WTC11 (cell line): ENCODE data around the gene FAM161B. TPM values are rescaled to one million over a fixed set of nuclear protein-coding genes. Genes with fewer than 3 reads are reported as not detected.

Source experiments
- ATAC-seq: fragments of 200-7000 bp; cut with Tn5 transposase; 2 replicates; pipeline ENCODE4 v1.10.0; 2021; ENCODE audit warnings: mild to moderate bottlenecking, moderate library complexity
- CTCF ChIA-PET: fragments of 300-600 bp; sonication (Branson Sonifier 250); formaldehyde crosslinking; loops from one replicate; lab custom pipeline; 2021; ENCODE audit warnings: antibody characterized with exemption; lab: Charles Lee
- POLR2A ChIA-PET: fragments of 350-600 bp; sonication (Branson Sonifier 250); formaldehyde crosslinking; loops from one replicate; lab custom pipeline; 2021; ENCODE audit warnings: antibody characterized with exemption; lab: Charles Lee
- DNase-seq: peaks from one replicate; pipeline ENCODE4 v3.0.0; 2021; ENCODE audit warnings: low spot score
- H3K27ac Mint-ChIP-seq: 2 replicates; pipeline ENCODE4 v1.8.0; 2021; ENCODE audit warnings: mixed read lengths
- H3K27me3 Mint-ChIP-seq: 2 replicates; pipeline ENCODE4 v1.8.0; 2021; ENCODE audit warnings: low read depth, mild to moderate bottlenecking, moderate library complexity, mixed read lengths
- H3K36me3 Mint-ChIP-seq: 2 replicates; pipeline ENCODE4 v1.8.0; 2021; ENCODE audit warnings: mixed read lengths
- H3K4me1 Mint-ChIP-seq: 2 replicates; pipeline ENCODE4 v1.8.0; 2022; ENCODE audit warnings: mixed read lengths
- H3K4me3 Mint-ChIP-seq: 2 replicates; pipeline ENCODE4 v1.8.0; 2021; ENCODE audit warnings: mild to moderate bottlenecking, moderate library complexity, mixed read lengths
- H3K9me3 Mint-ChIP-seq: 2 replicates; pipeline ENCODE4 v1.8.0; 2021; ENCODE audit warnings: mixed read lengths
- GABPB1 ChIP-seq: sonication (generic); formaldehyde crosslinking; IDR thresholded peaks from 2 replicates; pipeline ENCODE4 v1.8.1; 2023; ENCODE audit warnings: mild to moderate bottlenecking, missing genetic modification reagents
- IRF2 ChIP-seq: sonication (generic); formaldehyde crosslinking; IDR thresholded peaks from 2 replicates; pipeline ENCODE4 v1.8.0; 2022; ENCODE audit warnings: low read depth, missing genetic modification reagents, borderline replicate concordance
- JUN ChIP-seq: sonication (generic); formaldehyde crosslinking; IDR thresholded peaks from 2 replicates; pipeline ENCODE4 v1.8.0; 2023; ENCODE audit warnings: mild to moderate bottlenecking, missing genetic modification reagents
- NR2C2 ChIP-seq: sonication (generic); formaldehyde crosslinking; IDR thresholded peaks from 2 replicates; pipeline ENCODE4 v1.8.0; 2022; ENCODE audit warnings: mild to moderate bottlenecking, missing genetic modification reagents
- NR3C1 ChIP-seq: sonication (generic); formaldehyde crosslinking; conservative IDR thresholded peaks from 2 replicates; pipeline ENCODE4 v1.8.1; 2023; ENCODE audit warnings: low read depth, mild to moderate bottlenecking, missing genetic modification reagents
- RORB ChIP-seq: fragments of 250-450 bp; sonication (Bioruptor Pico); IDR thresholded peaks from 2 replicates; pipeline ENCODE4 v1.9.0; 2021; ENCODE audit warnings: mild to moderate bottlenecking
- SMAD4 ChIP-seq: sonication (generic); formaldehyde crosslinking; IDR thresholded peaks from 2 replicates; pipeline ENCODE4 v1.8.0; 2022; ENCODE audit warnings: mild to moderate bottlenecking, missing genetic modification reagents
- ZNF219 ChIP-seq: sonication (generic); formaldehyde crosslinking; IDR thresholded peaks from 2 replicates; pipeline ENCODE4 v1.8.0; 2023; ENCODE audit warnings: missing genetic modification reagents, mild to moderate bottlenecking, borderline replicate concordance
- ZNF317 ChIP-seq: sonication (generic); formaldehyde crosslinking; IDR thresholded peaks from 2 replicates; pipeline ENCODE4 v1.8.1; 2023; ENCODE audit warnings: low read depth, mild to moderate bottlenecking, moderate library complexity, missing genetic modification reagents, borderline replicate concordance
- ZNF396 ChIP-seq: fragments of 250-450 bp; sonication (Bioruptor Pico); IDR thresholded peaks from 2 replicates; pipeline ENCODE4 v1.8.0; 2021; ENCODE audit warnings: mild to moderate bottlenecking, moderate library complexity, borderline replicate concordance
- ZNF671 ChIP-seq: fragments of 250-450 bp; sonication (Bioruptor Pico); IDR thresholded peaks from 2 replicates; pipeline ENCODE4 v1.8.0; 2021; ENCODE audit warnings: mild to moderate bottlenecking
- total RNA-seq: library from RNA; stranded (reverse); gene quantifications from 3 replicates; pipeline ENCODE4 v1.2.3, GENCODE V29; 2021
- TF ChIP-seq, protein P1 (sequence below): fragments of 250-450 bp; sonication (Bioruptor Pico); IDR thresholded peaks from 2 replicates; pipeline ENCODE4 v1.9.0; 2021; ENCODE audit warnings: mild to moderate bottlenecking, borderline replicate concordance
- TF ChIP-seq, protein P2 (sequence below): fragments of 250-450 bp; sonication (Bioruptor Pico); IDR thresholded peaks from 2 replicates; pipeline ENCODE4 v1.9.0; 2021; ENCODE audit warnings: mild to moderate bottlenecking
- TF ChIP-seq, protein P3 (sequence below): sonication (generic); formaldehyde crosslinking; conservative IDR thresholded peaks from 2 replicates; pipeline ENCODE4 v1.8.1; 2022; ENCODE audit warnings: mild to moderate bottlenecking, missing genetic modification reagents
- TF ChIP-seq, protein P4 (sequence below): fragments of 200-600 bp; IDR thresholded peaks from 2 replicates; pipeline ENCODE4 v1.8.0; 2022; ENCODE audit warnings: antibody characterized with exemption
- TF ChIP-seq, protein P5 (sequence below): sonication (generic); formaldehyde crosslinking; IDR thresholded peaks from 2 replicates; pipeline ENCODE4 v1.8.0; 2022; ENCODE audit warnings: mild to moderate bottlenecking, missing genetic modification reagents
- TF ChIP-seq, protein P6 (sequence below): sonication (generic); formaldehyde crosslinking; IDR thresholded peaks from 2 replicates; pipeline ENCODE4 v1.8.0; 2022; ENCODE audit warnings: mild to moderate bottlenecking, missing genetic modification reagents

Gene FAM161B
- total RNA-seq, 1 experiment from 2014 or later, result 0.26 TPM

DNA sequence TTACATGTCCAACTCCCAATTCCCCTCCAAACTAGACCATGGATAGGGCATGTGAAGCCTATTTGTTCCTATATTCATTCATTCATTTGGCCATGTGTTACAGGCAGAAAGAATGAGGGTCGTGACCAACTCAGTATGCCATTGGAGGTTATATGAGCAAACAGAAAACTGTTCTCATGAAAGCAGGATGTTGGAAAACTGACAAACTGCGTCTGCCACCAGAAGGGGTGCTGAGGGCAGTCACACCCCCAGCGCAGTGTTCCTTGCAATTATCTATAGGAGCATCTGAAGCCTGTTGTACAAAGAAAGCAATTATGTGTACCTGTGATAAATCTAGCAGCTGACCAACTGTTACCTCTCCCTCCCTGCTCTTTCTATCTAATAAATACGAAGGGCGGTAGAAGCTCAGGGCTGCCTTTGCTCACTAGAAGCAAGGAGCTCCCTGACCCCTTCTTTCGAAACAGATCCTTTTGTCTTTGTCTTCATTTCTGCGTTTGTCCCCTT is 48.1 kb upstream of the FAM161B start (continued):
- TF ChIP-seq, protein P1, sequence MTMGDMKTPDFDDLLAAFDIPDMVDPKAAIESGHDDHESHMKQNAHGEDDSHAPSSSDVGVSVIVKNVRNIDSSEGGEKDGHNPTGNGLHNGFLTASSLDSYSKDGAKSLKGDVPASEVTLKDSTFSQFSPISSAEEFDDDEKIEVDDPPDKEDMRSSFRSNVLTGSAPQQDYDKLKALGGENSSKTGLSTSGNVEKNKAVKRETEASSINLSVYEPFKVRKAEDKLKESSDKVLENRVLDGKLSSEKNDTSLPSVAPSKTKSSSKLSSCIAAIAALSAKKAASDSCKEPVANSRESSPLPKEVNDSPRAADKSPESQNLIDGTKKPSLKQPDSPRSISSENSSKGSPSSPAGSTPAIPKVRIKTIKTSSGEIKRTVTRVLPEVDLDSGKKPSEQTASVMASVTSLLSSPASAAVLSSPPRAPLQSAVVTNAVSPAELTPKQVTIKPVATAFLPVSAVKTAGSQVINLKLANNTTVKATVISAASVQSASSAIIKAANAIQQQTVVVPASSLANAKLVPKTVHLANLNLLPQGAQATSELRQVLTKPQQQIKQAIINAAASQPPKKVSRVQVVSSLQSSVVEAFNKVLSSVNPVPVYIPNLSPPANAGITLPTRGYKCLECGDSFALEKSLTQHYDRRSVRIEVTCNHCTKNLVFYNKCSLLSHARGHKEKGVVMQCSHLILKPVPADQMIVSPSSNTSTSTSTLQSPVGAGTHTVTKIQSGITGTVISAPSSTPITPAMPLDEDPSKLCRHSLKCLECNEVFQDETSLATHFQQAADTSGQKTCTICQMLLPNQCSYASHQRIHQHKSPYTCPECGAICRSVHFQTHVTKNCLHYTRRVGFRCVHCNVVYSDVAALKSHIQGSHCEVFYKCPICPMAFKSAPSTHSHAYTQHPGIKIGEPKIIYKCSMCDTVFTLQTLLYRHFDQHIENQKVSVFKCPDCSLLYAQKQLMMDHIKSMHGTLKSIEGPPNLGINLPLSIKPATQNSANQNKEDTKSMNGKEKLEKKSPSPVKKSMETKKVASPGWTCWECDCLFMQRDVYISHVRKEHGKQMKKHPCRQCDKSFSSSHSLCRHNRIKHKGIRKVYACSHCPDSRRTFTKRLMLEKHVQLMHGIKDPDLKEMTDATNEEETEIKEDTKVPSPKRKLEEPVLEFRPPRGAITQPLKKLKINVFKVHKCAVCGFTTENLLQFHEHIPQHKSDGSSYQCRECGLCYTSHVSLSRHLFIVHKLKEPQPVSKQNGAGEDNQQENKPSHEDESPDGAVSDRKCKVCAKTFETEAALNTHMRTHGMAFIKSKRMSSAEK, result no peak
- no peak for TF ChIP-seq IRF2 (CRISPR knock-in tag)

DNA sequence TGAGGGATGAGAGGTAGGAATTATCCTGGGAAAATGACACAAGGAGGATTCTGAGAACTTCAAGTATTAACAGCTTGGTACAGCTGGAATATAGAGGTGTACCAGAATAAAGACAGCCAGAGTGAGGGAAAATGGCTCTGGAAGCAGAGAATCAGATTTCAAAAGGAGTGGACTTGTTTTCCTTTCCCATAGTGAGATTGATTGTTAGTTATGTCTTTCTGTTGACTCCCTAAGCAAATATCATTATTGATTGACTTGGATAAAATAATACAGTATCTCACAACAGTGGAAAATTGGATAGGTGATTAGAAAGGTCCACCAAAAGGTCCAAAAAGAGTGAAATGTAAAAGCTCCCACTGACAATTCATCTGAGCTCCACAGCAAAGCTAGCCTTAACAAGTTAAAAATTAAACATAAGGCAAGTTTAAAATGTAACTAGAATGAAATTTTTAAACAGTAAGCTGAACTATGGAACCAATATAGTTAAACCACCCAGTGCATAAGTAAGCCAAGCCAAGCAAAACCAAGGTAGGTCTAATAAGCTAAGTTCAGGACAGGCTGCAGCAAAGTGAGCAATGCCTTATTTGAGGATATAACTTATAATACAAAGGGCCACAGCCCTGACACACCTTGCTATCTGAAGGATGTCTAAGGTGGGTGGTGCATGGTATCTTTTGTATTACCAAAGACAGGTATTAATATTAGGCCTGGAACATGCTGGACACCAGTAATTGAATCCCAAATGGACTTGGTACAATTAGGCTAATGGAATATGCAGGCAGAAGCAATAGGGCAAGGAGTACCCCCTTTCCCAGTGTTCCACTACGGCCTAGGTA is 47.4 kb upstream of the FAM161B start:
- POLR2A ChIA-PET, result no interaction called here

DNA sequence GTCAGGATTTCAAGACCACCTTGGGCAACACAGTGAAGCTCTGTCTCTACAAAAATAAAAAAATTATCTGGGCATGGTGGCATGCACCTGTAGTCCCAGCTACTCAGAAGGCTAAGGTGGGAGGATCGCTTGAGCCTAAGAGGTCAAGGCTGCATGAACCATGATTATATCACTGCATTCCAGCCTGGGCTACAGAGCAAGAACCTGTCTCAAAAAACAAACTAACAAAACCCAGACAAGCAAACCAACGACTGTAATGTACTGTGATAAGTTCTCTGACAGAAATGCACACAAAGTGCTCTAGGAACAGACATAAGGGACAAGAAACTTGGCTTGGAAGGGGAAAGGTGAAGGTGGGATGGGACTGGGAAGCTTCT is 46.8 kb upstream of the FAM161B start:
- H3K4me1 Mint-ChIP-seq, result no peaks in the 10 kb centered on the region
- no peak overlapping the region; the same call in 1 of the 2 replicates for H3K27ac Mint-ChIP-seq
- H3K4me3 Mint-ChIP-seq, result no peak overlapping the region
- no peaks in the 10 kb centered on the region for H3K27me3 Mint-ChIP-seq
- H3K36me3 Mint-ChIP-seq, result no peaks in the 10 kb centered on the region
- CTCF ChIA-PET, result no interaction called here
- ATAC-seq (no peak), DNase-seq (no peak)
- POLR2A ChIA-PET, result no interaction called here
- H3K9me3 Mint-ChIP-seq, result no peaks in the 10 kb centered on the region
- TF ChIP-seq NR2C2 (CRISPR knock-in tag), result no peak
- TF ChIP-seq, protein P2, sequence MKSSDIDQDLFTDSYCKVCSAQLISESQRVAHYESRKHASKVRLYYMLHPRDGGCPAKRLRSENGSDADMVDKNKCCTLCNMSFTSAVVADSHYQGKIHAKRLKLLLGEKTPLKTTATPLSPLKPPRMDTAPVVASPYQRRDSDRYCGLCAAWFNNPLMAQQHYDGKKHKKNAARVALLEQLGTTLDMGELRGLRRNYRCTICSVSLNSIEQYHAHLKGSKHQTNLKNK (CRISPR knock-in tag), result no peak
- TF ChIP-seq, protein P3, sequence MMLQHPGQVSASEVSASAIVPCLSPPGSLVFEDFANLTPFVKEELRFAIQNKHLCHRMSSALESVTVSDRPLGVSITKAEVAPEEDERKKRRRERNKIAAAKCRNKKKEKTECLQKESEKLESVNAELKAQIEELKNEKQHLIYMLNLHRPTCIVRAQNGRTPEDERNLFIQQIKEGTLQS, result no peak
- no peak for TF ChIP-seq GABPB1
- TF ChIP-seq SMAD4 (CRISPR knock-in tag), result no peak
- TF ChIP-seq, protein P4, sequence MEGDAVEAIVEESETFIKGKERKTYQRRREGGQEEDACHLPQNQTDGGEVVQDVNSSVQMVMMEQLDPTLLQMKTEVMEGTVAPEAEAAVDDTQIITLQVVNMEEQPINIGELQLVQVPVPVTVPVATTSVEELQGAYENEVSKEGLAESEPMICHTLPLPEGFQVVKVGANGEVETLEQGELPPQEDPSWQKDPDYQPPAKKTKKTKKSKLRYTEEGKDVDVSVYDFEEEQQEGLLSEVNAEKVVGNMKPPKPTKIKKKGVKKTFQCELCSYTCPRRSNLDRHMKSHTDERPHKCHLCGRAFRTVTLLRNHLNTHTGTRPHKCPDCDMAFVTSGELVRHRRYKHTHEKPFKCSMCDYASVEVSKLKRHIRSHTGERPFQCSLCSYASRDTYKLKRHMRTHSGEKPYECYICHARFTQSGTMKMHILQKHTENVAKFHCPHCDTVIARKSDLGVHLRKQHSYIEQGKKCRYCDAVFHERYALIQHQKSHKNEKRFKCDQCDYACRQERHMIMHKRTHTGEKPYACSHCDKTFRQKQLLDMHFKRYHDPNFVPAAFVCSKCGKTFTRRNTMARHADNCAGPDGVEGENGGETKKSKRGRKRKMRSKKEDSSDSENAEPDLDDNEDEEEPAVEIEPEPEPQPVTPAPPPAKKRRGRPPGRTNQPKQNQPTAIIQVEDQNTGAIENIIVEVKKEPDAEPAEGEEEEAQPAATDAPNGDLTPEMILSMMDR, result no peak
- TF ChIP-seq, protein P1, result no peak
- no peak for TF ChIP-seq JUN
- no peak for TF ChIP-seq ZNF396 (CRISPR knock-in tag)
- TF ChIP-seq NR3C1 (CRISPR knock-in tag), result no peak
- TF ChIP-seq, protein P5, sequence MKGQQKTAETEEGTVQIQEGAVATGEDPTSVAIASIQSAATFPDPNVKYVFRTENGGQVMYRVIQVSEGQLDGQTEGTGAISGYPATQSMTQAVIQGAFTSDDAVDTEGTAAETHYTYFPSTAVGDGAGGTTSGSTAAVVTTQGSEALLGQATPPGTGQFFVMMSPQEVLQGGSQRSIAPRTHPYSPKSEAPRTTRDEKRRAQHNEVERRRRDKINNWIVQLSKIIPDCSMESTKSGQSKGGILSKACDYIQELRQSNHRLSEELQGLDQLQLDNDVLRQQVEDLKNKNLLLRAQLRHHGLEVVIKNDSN (CRISPR knock-in tag), result no peak
- no peak for TF ChIP-seq ZNF671 (CRISPR knock-in tag)
- TF ChIP-seq ZNF317 (CRISPR knock-in tag), result no peak

More for the DNA sequence above, 47.4 kb upstream of the FAM161B start:
- Mint-ChIP-seq H3K4me1 (no peaks in the 10 kb centered on the region), H3K9me3 (no peaks in the 10 kb centered on the region), H3K4me3 (no peak overlapping the region), H3K36me3 (no peaks in the 10 kb centered on the region), H3K27ac (no peak overlapping the region), H3K27me3 (no peaks in the 10 kb centered on the region)
- CTCF ChIA-PET, result no interaction called here
- ATAC-seq, result no peak
- no peak for DNase-seq
- TF ChIP-seq, protein P6, sequence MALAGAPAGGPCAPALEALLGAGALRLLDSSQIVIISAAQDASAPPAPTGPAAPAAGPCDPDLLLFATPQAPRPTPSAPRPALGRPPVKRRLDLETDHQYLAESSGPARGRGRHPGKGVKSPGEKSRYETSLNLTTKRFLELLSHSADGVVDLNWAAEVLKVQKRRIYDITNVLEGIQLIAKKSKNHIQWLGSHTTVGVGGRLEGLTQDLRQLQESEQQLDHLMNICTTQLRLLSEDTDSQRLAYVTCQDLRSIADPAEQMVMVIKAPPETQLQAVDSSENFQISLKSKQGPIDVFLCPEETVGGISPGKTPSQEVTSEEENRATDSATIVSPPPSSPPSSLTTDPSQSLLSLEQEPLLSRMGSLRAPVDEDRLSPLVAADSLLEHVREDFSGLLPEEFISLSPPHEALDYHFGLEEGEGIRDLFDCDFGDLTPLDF (CRISPR knock-in tag), result no peak
- TF ChIP-seq ZNF219 (CRISPR knock-in tag), result no peak
- TF ChIP-seq RORB (CRISPR knock-in tag), result no peak
